ENCODE data around the gene CTXND2. TPM values are rescaled to one million over a fixed set of nuclear protein-coding genes. Genes with fewer than 3 reads are reported as not detected.
"Not testable (repeated sequence)": the region's sequence is repeated elsewhere in the genome, so short reads cannot be mapped to it uniquely, and the experiment has no call there.

The CTXND2 gene
- total RNA-seq, 1 donor from 2014 or later, result not detected

- DNase-seq (no peak), ATAC-seq (ENCODE audit: poor library complexity) (no peak)
- intact Hi-C loops (cut with DNase I), result loop anchor here (5.0 kb wide), 1 partner anchor 366 kb away; no protein-coding TSS in a partner anchor
Observed at GRCh38 chr1:150928286-150928685, 41.4 kb downstream of the CTXND2 start.

- intact Hi-C loops (cut with DNase I), result loop anchor here (5.0 kb wide), 1 partner anchor 366 kb away; no protein-coding TSS in a partner anchor
- DNase-seq; ATAC-seq (ENCODE audit: poor library complexity): not testable (repeated sequence)
Observed at GRCh38 chr1:150928775-150929174, 41.8 kb downstream of the CTXND2 start.

GRCh38 chr1:150931773-150932172 is 44.8 kb downstream of the CTXND2 start:
- intact Hi-C loops (cut with DNase I), result no loop called here
- DNase-seq (no peak), ATAC-seq (ENCODE audit: poor library complexity) (no peak)

- intact Hi-C loops (cut with DNase I), result no loop called here
- no peak for ATAC-seq (ENCODE audit: poor library complexity)
- no peak for DNase-seq
Observed at GRCh38 chr1:150944856-150945255, 57.9 kb downstream of the CTXND2 start.

- ATAC-seq (ENCODE audit: poor library complexity) (no peak), DNase-seq (no peak)
- intact Hi-C loops (cut with DNase I), result no loop called here
Observed at GRCh38 chr1:150954708-150955107, 67.8 kb downstream of the CTXND2 start.

- DNase-seq (no peak), ATAC-seq (ENCODE audit: poor library complexity) (no peak)
- intact Hi-C loops (cut with DNase I), result no loop called here
Observed at GRCh38 chr1:150955280-150955679, 68.3 kb downstream of the CTXND2 start.

GRCh38 chr1:150957666-150958065 is 70.7 kb downstream of the CTXND2 start:
- ATAC-seq (ENCODE audit: poor library complexity), result no peak
- intact Hi-C loops (cut with DNase I), result no loop called here
- no peak for DNase-seq

GRCh38 chr1:150960646-150961045 is 73.7 kb downstream of the CTXND2 start:
- DNase-seq (no peak), ATAC-seq (ENCODE audit: poor library complexity) (no peak)
- intact Hi-C loops (cut with DNase I), result no loop called here

GRCh38 chr1:150961756-150962155 is 74.8 kb downstream of the CTXND2 start:
- DNase-seq, result no peak
- no peak for ATAC-seq (ENCODE audit: poor library complexity)
- intact Hi-C loops (cut with DNase I), result no loop called here

Other genes with a start within 250 kb of the CTXND2 start
- 15.2 TPM for gene GOLPH3L, start 190.0 kb upstream of the CTXND2 start, total RNA-seq
- gene HORMAD1, start 166.2 kb upstream of the CTXND2 start, total RNA-seq, result not detected
- 34.9 TPM for gene CTSS, start 121.4 kb upstream of the CTXND2 start, total RNA-seq
- gene CTSK, start 78.9 kb upstream of the CTXND2 start, total RNA-seq, result 4.9 TPM
- gene ARNT, start 10.5 kb upstream of the CTXND2 start, total RNA-seq, result 26.2 TPM
- gene SETDB1, start 39.2 kb downstream of the CTXND2 start, total RNA-seq, result 15.7 TPM
- gene CERS2, start 87.7 kb downstream of the CTXND2 start, total RNA-seq, result 82.5 TPM
- gene ANXA9, start 95.2 kb downstream of the CTXND2 start, total RNA-seq, result not detected
- 41.6 TPM for gene MINDY1, start 119.8 kb downstream of the CTXND2 start, total RNA-seq
- 41.3 TPM for gene PRUNE1, start 121.3 kb downstream of the CTXND2 start, total RNA-seq
- gene BNIPL, start 149.4 kb downstream of the CTXND2 start, total RNA-seq, result 0.43 TPM
- 7.3 TPM for gene C1orf56, start 160.6 kb downstream of the CTXND2 start, total RNA-seq
- 24.3 TPM for gene CDC42SE1, start 172.5 kb downstream of the CTXND2 start, total RNA-seq
- gene MLLT11, start 173.3 kb downstream of the CTXND2 start, total RNA-seq, result 2.9 TPM
- gene GABPB2, start 183.6 kb downstream of the CTXND2 start, total RNA-seq, result 9.5 TPM

Measured in Right ventricle myocardium superior (tissue), 1 donor.